AG04450 (cell line): ENCODE data around the gene HSBP1L1. TPM values are rescaled to one million over a fixed set of nuclear protein-coding genes. Genes with fewer than 3 reads are reported as not detected.

ENCODE experiments used
- CTCF ChIA-PET: fragments of 300-600, 350-600 bp; formaldehyde crosslinking; extraction: SDS; loops from one replicate; lab custom pipeline; 2022; ENCODE audit warnings: antibody characterized with exemption, inconsistent platforms; lab: Charles Lee
- POLR2A ChIA-PET: fragments of 350-600 bp; formaldehyde crosslinking; extraction: SDS; loops from one replicate; lab custom pipeline; 2021; ENCODE audit warnings: antibody characterized with exemption, inconsistent platforms; lab: Yijun Ruan, JAX
- DNase-seq: peaks from one replicate; pipeline ENCODE4 v3.0.0-alpha.2; 2011; ENCODE audit warnings: low read depth, low spot score
- H3K27ac ChIP-seq: one replicate; pipeline ENCODE4 v1.5.1; 2012; ENCODE audit warnings: low read depth, low read length, control low read depth
- H3K27me3 ChIP-seq: one replicate; pipeline ENCODE4 v1.6.0; 2012; ENCODE audit warnings: low read length; ENCODE audit not compliant: control insufficient read depth, insufficient read depth
- H3K4me3 ChIP-seq: 2 replicates; pipeline ENCODE4 v1.5.1; 2011; ENCODE audit warnings: mild to moderate bottlenecking, low read depth, low read length, control low read depth
- H3K9me3 ChIP-seq: 2 replicates; pipeline ENCODE4 v1.5.1; 2012; ENCODE audit warnings: low read length; ENCODE audit not compliant: control insufficient read depth, insufficient read depth
- polyA plus RNA-seq: library from polyadenylated mRNA; depleted of rRNA; stranded (reverse); fragments of >200 nt; gene quantifications from 2 replicates; pipeline ENCODE4 v1.2.3, GENCODE V29; 2011
- TF ChIP-seq, protein P1 (sequence below): IDR thresholded peaks from 2 replicates; pipeline ENCODE4 v1.5.1; 2011; ENCODE audit warnings: low read depth, low read length, control low read depth, inconsistent platforms

The HSBP1L1 gene
- polyA plus RNA-seq, 1 experiment: 19.4 TPM

GRCh38 chr18:79941473-79942119 lies 22.8 kb upstream of the HSBP1L1 start:
- no peak overlapping the region for H3K4me3 ChIP-seq
- H3K9me3 ChIP-seq: peaks cover 15% of the 10 kb centered on the region
- POLR2A ChIA-PET: no interaction called here
- H3K27me3 ChIP-seq: no peaks in the 10 kb centered on the region
- no peak overlapping the region for H3K27ac ChIP-seq
- DNase-seq: no peak
- CTCF ChIA-PET: no interaction called here
- TF ChIP-seq, protein P1, sequence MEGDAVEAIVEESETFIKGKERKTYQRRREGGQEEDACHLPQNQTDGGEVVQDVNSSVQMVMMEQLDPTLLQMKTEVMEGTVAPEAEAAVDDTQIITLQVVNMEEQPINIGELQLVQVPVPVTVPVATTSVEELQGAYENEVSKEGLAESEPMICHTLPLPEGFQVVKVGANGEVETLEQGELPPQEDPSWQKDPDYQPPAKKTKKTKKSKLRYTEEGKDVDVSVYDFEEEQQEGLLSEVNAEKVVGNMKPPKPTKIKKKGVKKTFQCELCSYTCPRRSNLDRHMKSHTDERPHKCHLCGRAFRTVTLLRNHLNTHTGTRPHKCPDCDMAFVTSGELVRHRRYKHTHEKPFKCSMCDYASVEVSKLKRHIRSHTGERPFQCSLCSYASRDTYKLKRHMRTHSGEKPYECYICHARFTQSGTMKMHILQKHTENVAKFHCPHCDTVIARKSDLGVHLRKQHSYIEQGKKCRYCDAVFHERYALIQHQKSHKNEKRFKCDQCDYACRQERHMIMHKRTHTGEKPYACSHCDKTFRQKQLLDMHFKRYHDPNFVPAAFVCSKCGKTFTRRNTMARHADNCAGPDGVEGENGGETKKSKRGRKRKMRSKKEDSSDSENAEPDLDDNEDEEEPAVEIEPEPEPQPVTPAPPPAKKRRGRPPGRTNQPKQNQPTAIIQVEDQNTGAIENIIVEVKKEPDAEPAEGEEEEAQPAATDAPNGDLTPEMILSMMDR: no peak

DNA sequence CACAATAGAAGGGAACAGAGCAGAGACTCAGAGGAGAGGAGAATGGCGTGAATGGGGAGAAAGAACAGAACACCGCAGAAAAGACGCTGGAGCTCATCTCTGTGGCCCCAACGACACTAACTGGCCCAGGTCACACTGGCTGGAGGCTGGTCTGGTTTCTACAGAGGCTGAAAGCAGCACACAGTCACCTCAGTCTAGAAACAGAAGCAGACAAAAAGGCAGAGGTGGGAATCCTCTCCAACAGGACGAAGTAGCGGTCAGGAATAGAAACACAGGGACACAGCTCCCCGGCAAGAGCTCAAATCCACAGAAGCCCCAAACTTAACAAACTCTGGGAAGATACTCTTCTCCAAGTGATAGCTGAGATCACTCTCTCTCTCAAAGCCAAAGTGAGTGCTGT lies 22.2 kb upstream of the HSBP1L1 start:
- peaks cover 10% of the 10 kb centered on the region for H3K9me3 ChIP-seq
- CTCF ChIA-PET: no interaction called here
- no peaks in the 10 kb centered on the region for H3K27me3 ChIP-seq
- no peak overlapping the region for H3K27ac ChIP-seq
- DNase-seq: no peak
- TF ChIP-seq, protein P1: no peak
- POLR2A ChIA-PET: no interaction called here
- no peak overlapping the region for H3K4me3 ChIP-seq

GRCh38 chr18:79942786-79943607 lies 21.4 kb upstream of the HSBP1L1 start:
- no peak for DNase-seq
- H3K27me3 ChIP-seq: no peaks in the 10 kb centered on the region
- H3K4me3 ChIP-seq: no peak overlapping the region
- no peak overlapping the region for H3K27ac ChIP-seq
- peaks cover 3% of the 10 kb centered on the region; the same call in 1 of the 2 replicates for H3K9me3 ChIP-seq
- ChIA-PET POLR2A (no interaction called here), CTCF (no interaction called here)
- TF ChIP-seq, protein P1: no peak

DNA sequence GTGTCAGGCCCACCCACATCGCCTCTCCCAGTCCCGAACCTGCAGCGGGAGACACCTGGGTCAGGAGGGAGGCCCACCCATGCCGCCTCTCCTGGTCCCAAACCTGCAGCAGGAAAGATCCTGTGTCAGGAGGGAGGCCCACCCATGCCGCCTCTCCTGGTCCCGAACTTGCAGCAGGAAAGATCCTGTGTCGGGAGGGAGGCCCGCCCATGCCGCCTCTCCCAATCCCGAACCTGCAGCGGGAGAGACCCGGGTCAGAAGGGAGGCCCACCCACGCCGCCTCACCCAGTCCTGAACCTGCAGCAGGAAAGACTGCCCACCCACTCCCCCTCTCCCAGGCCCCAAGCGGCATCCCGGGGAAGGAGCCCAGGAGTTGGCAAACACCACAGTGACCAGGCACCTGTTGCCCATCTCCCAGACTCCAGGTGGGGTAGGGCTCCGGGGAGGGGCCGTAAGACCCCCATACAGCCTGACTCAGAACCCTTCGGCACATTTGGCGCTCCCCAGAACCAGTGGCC lies 20.8 kb upstream of the HSBP1L1 start:
- Histone ChIP-seq H3K4me3 (no peak overlapping the region), H3K27me3 (no peaks in the 10 kb centered on the region), H3K9me3 (no peaks in the 10 kb centered on the region; the same call in 1 of the 2 replicates), H3K27ac (no peak overlapping the region)
- TF ChIP-seq, protein P1: no peak
- DNase-seq: no peak
- POLR2A ChIA-PET: no interaction called here
- CTCF ChIA-PET: no interaction called here
